GM12801 (cell line): Measurements from ENCODE around the gene HNRNPH1.

Source experiments
- CTCF ChIP-seq: IDR thresholded peaks from one replicate; pipeline ENCODE4 v1.5.1; 2011; ENCODE audit warnings: control low read depth; ENCODE audit not compliant: insufficient read length; ENCODE audit errors: extremely low read depth

The HNRNPH1 gene

GRCh38 chr5:179620703-179621350, 2.6 kb downstream of the HNRNPH1 start:
- no peak for TF ChIP-seq CTCF

GRCh38 chr5:179620293-179620692, 3.2 kb downstream of the HNRNPH1 start:
- no peak for TF ChIP-seq CTCF

- no peak for TF ChIP-seq CTCF
Observed at GRCh38 chr5:179619776-179620175, 3.7 kb downstream of the HNRNPH1 start.

GRCh38 chr5:179618923-179619554, 4.4 kb downstream of the HNRNPH1 start:
- no peak for TF ChIP-seq CTCF

GRCh38 chr5:179617930-179618329, 5.5 kb downstream of the HNRNPH1 start:
- no peak for TF ChIP-seq CTCF

GRCh38 chr5:179616002-179616594, 7.4 kb downstream of the HNRNPH1 start:
- no peak for TF ChIP-seq CTCF

- TF ChIP-seq CTCF = no peak
Observed at GRCh38 chr5:179615203-179615602, 8.3 kb downstream of the HNRNPH1 start.
